HEK293 (cell line): Measurements from ENCODE around the gene AQP11.

Experiments
- CTCF ChIA-PET: fragments of 350-600 bp; formaldehyde crosslinking; extraction: SDS; loops from one replicate; lab custom pipeline; 2021; ENCODE audit warnings: antibody characterized with exemption; lab: Yijun Ruan, JAX
- POLR2A ChIA-PET: fragments of 300-600 bp; formaldehyde crosslinking; extraction: SDS; loops from one replicate; lab custom pipeline; 2020; ENCODE audit warnings: antibody characterized with exemption, inconsistent platforms; lab: Yijun Ruan, JAX
- H3K27ac ChIP-seq: fragments of 200-500 bp; sonication (Bioruptor generic); 2 replicates; pipeline ENCODE4 v1.5.1; 2014; ENCODE audit warnings: low read depth, low read length, control low read depth, inconsistent platforms; ENCODE audit errors: extremely low read depth
- H3K36me3 ChIP-seq, 2 experiments: fragments of 200-500 bp in 1 of 2; sonication (Bioruptor generic) in 1 of 2; 1 replicate in 1 of 2; 2 replicates in 1 of 2; pipeline ENCODE4 v1.5.1; 2014 to 2017; ENCODE audit warnings: inconsistent platforms in 2 of 2, low read length in 2 of 2; ENCODE audit not compliant: control insufficient read depth in 2 of 2, insufficient read depth in 1 of 2
- H3K4me1 ChIP-seq: fragments of 200-500 bp; sonication (Bioruptor generic); 2 replicates; pipeline ENCODE4 v1.5.1; 2014; ENCODE audit warnings: mild to moderate bottlenecking, low read length, inconsistent platforms; ENCODE audit not compliant: control insufficient read depth, insufficient read depth
- H3K4me3 ChIP-seq: 2 replicates; pipeline ENCODE4 v1.5.1; 2011; ENCODE audit warnings: low read depth, mild to moderate bottlenecking, control low read depth, low read length, moderate library complexity
- H3K9me3 ChIP-seq: fragments of 200-500 bp; sonication (Bioruptor generic); 2 replicates; pipeline ENCODE4 v1.5.1; 2014; ENCODE audit warnings: low read depth, low read length, inconsistent platforms; ENCODE audit not compliant: control insufficient read depth, insufficient read depth
- PRDM2 ChIP-seq: fragments of 450-650 bp; formaldehyde crosslinking; IDR thresholded peaks from 2 replicates; pipeline ENCODE4 v1.5.1; 2016; ENCODE audit warnings: missing biosample characterization, missing genetic modification characterization, borderline replicate concordance
- SCRT1 ChIP-seq: fragments of 450-650 bp; formaldehyde crosslinking; IDR thresholded peaks from 2 replicates; pipeline ENCODE4 v1.5.1; 2016; ENCODE audit warnings: missing biosample characterization, missing genetic modification characterization, borderline replicate concordance
- ZBTB1 ChIP-seq: fragments of 450-650 bp; formaldehyde crosslinking; IDR thresholded peaks from 2 replicates; pipeline ENCODE4 v1.5.1; 2016; ENCODE audit warnings: missing biosample characterization, missing genetic modification characterization
- ZFP69B ChIP-seq: fragments of 450-650 bp; formaldehyde crosslinking; IDR thresholded peaks from 2 replicates; pipeline ENCODE4 v1.5.1; 2016; ENCODE audit warnings: missing biosample characterization, missing genetic modification characterization
- ZNF169 ChIP-seq: fragments of 450-650 bp; formaldehyde crosslinking; IDR thresholded peaks from 2 replicates; pipeline ENCODE4 v1.5.1; 2016; ENCODE audit warnings: missing biosample characterization, missing genetic modification characterization
- ZNF2 ChIP-seq: fragments of 450-650 bp; formaldehyde crosslinking; IDR thresholded peaks from 2 replicates; pipeline ENCODE4 v1.5.1; 2016; ENCODE audit warnings: missing biosample characterization, missing genetic modification characterization
- ZNF292 ChIP-seq: fragments of 450-650 bp; formaldehyde crosslinking; IDR thresholded peaks from 2 replicates; pipeline ENCODE4 v1.5.1; 2016; ENCODE audit warnings: low read depth, missing biosample characterization, missing genetic modification characterization, borderline replicate concordance
- ZNF404 ChIP-seq: fragments of 450-650 bp; formaldehyde crosslinking; IDR thresholded peaks from 2 replicates; pipeline ENCODE4 v1.5.1; 2017; ENCODE audit warnings: missing biosample characterization, missing genetic modification characterization
- ZNF423 ChIP-seq: fragments of 450-650 bp; formaldehyde crosslinking; IDR thresholded peaks from 2 replicates; pipeline ENCODE4 v1.5.1; 2016; ENCODE audit warnings: missing biosample characterization, missing genetic modification characterization
- ZNF513 ChIP-seq: fragments of 450-650 bp; IDR thresholded peaks from 2 replicates; pipeline ENCODE4 v1.5.1; 2018; ENCODE audit warnings: missing biosample characterization, missing genetic modification characterization
- ZNF544 ChIP-seq: fragments of 450-650 bp; formaldehyde crosslinking; IDR thresholded peaks from 2 replicates; pipeline ENCODE4 v1.5.0; 2017; ENCODE audit warnings: missing biosample characterization, missing genetic modification characterization
- ZNF548 ChIP-seq: fragments of 450-650 bp; formaldehyde crosslinking; IDR thresholded peaks from 2 replicates; pipeline ENCODE4 v1.5.1; 2016; ENCODE audit warnings: missing biosample characterization, missing genetic modification characterization
- ZNF623 ChIP-seq: fragments of 450-650 bp; formaldehyde crosslinking; IDR thresholded peaks from 2 replicates; pipeline ENCODE4 v1.5.1; 2016; ENCODE audit warnings: missing biosample characterization, missing genetic modification characterization
- ZNF624 ChIP-seq: fragments of 450-650 bp; formaldehyde crosslinking; IDR thresholded peaks from 2 replicates; pipeline ENCODE4 v1.5.1; 2017; ENCODE audit warnings: missing biosample characterization, missing genetic modification characterization
- TF ChIP-seq, protein P1 (sequence below): fragments of 450-650 bp; formaldehyde crosslinking; IDR thresholded peaks from 2 replicates; pipeline ENCODE4 v1.5.1; 2016; ENCODE audit warnings: missing biosample characterization, missing genetic modification characterization

AQP11 gene

DNA sequence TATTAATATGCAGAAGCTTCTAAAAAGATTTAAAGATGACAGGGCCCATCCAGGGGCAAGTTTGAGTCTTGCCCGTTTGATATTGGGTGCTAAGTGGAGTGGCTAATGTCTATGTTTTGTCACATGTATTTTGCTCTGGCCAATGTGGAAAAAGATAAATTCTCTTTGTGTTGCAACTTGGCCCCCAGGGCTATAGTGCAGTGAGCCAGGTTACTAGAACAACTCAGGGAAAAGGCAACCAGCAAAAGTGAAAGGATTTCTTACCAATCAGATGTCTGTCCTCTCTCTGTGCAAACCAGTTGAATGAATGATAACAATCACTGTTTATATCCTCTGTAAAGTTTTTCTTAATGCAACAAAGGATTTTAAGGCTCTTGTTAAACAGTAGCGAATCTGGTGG is 52.5 kb downstream of the AQP11 start:
- CTCF ChIA-PET, result interaction anchor here (0.6 kb wide), 1 partner anchor 345 kb away, joined by 4 read pairs; no protein-coding TSS in a partner anchor
- Histone ChIP-seq H3K9me3 (no peaks in the 10 kb centered on the region), H3K4me3 (no peak overlapping the region), H3K36me3 (no peaks in the 10 kb centered on the region)
- TF ChIP-seq ZNF548 (tag by site-specific recombination) (no peak), ZFP69B (no peak), ZNF623 (no peak), ZNF423 (tag by site-specific recombination) (no peak), ZNF624 (tag by site-specific recombination) (no peak), ZNF292 (tag by site-specific recombination) (no peak), ZNF544 (tag by site-specific recombination) (no peak)
- TF ChIP-seq, all 188 proteins: peak for 0
- Histone ChIP-seq H3K4me1 (no peaks in the 10 kb centered on the region), H3K27ac (no peak overlapping the region)
- POLR2A ChIA-PET, result no interaction called here

DNA sequence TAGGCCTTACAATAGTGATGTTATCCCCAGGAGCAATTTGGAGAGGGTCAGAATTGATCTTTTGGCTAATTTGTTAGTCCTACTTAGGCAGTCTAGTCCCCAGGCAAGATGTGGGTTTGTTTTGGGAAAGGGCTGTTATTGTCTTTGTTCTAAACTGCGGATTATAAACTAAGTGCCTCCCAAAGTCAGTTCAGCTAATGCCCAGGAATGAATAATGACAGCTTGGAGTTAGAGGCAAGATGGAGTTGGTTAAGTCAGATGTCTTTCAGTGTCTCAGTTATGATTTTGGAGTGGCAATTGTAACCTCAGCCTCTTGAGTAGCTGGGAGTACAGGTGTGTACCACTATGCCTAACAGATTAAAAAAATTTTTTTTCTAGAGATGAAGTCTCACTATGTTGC is 55.1 kb downstream of the AQP11 start:
- POLR2A ChIA-PET, result no interaction called here
- Histone ChIP-seq H3K4me1 (no peaks in the 10 kb centered on the region), H3K9me3 (no peaks in the 10 kb centered on the region), H3K4me3 (no peak overlapping the region)
- TF ChIP-seq PRDM2 (tag by site-specific recombination), result no peak
- TF ChIP-seq SCRT1 (tag by site-specific recombination), result no peak
- TF ChIP-seq ZNF404 (tag by site-specific recombination), result no peak
- TF ChIP-seq, protein P1, sequence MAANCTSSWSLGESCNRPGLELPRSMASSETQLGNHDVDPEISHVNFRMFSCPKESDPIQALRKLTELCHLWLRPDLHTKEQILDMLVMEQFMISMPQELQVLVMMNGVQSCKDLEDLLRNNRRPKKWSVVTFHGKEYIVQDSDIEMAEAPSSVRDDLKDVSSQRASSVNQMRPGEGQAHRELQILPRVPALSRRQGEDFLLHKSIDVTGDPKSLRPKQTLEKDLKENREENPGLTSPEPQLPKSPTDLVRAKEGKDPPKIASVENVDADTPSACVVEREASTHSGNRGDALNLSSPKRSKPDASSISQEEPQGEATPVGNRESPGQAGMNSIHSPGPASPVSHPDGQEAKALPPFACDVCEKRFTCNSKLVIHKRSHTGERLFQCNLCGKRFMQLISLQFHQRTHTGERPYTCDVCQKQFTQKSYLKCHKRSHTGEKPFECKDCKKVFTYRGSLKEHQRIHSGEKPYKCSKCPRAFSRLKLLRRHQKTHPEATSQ, result no peak
- TF ChIP-seq ZBTB1 (tag by site-specific recombination), result no peak
- no peak for TF ChIP-seq ZNF513 (tag by site-specific recombination)
- no peak for TF ChIP-seq ZNF169 (tag by site-specific recombination)
- no peak for TF ChIP-seq ZNF2 (tag by site-specific recombination)
- TF ChIP-seq, all 188 proteins: peak for 0
- Histone ChIP-seq H3K27ac (no peak overlapping the region), H3K36me3 (no peaks in the 10 kb centered on the region)
- CTCF ChIA-PET, result no interaction called here
